Middle frontal gyrus (tissue), 1 donor: Measurements from ENCODE around the gene OXSR1.
"Not testable (repeated sequence)": the region's sequence is repeated elsewhere in the genome, so short reads cannot be mapped to it uniquely, and the experiment has no call there.

Source experiments
- DNase-seq: peaks from one replicate; pipeline ENCODE4 v3.0.0-alpha.2; 2015; ENCODE audit warnings: low spot score; ENCODE audit errors: extremely low spot score

Gene OXSR1

DNA sequence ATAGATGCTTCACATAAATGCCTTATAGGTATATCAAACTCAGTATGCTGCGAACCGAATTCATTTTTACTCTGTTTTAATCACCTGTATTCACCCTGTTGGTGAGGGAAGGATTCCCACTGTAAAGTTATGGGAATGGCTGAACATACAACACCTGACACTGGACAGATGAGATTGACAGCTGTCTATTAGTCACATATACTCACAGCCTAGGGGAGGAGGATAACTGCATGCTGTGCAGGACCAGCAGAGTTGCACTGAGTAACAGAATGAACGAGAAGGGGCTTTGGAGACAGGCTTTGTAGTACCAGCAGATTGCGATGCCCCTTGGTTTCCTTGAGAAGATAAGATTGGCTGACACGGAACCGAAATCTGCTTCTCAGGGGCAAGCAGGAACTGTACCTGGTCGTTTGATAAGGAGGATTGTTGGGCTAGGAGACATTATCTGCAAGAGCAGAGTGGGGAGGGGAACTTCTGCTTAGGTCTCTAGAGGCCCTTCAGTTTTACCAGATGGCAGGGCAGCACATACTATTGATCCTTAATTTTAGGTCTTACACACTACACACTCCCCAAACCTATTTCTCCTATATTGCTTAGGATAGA lies 56.8 kb downstream of the OXSR1 start:
- DNase-seq: no peak

DNA sequence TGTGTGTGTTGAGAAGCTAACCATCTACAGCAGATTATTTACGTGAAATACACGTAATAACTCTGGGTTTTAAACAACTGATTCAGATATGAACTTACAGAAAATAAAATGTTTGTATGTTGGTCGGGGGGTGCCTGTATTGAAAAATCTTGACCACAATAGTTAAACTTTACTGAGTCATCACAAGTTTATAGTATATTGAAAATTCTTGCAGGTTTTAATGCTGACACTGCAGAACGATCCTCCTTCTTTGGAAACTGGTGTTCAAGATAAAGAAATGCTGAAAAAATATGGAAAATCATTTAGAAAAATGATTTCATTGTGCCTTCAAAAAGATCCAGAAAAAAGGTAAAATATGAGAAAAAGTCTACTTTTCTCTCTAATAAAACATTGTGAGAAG lies 59.0 kb downstream of the OXSR1 start:
- DNase-seq: no peak

DNA sequence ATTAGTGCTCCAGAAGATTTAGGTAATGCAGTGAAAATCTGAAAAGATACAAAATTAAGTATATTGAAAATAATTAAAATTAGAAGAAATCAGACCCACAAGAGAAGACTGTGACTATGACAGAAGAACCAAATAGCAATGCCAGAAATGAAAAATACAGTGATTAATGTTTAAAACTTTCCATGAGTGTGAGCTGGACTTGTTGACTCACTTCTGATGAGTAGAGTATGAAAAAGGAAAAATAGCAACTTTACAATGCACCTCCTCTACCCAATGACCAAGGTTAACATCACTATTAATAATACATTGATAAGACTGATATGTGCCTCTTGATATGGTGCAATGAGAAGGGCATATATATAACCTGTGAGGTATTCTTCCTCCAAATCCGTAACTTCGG lies 60.9 kb downstream of the OXSR1 start:
- DNase-seq: no peak

DNA sequence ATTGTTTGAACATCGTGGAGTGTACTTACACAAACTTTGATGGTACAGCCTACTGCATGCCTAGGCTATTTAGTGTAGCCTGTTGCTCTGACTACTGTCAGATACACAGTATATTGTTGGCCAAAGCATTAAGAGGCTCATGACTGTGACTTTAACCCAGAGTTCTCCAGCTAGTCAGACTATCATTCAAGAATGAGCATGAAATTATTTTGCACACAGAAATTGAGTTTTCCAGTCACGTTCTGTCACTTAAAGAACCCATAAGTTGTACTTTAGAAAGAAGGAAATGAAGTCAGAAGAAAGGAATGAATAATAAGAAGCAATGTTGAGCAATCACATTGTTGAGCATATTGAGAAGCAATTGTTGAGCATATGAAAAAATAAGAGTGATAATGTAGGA lies 62.7 kb downstream of the OXSR1 start:
- no peak for DNase-seq

DNA sequence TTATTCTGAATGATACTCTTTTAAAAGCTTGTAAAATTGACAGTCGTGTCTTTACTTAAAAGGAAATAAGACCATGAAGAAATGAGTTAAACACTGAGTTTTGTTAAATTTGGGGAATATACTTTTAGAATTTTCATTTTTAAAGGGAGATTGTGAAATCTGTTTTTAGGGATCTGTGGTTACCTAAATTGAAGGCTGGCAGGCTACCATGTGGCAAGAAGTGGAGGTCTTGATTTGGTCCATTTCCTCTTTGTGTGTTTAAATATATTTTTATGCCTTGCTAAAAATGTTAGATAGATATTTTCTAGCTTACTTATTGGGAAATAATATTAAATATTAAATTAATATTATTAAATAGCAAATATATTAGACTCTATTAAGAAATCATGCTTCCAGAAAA lies 63.7 kb downstream of the OXSR1 start:
- DNase-seq: no peak

DNA sequence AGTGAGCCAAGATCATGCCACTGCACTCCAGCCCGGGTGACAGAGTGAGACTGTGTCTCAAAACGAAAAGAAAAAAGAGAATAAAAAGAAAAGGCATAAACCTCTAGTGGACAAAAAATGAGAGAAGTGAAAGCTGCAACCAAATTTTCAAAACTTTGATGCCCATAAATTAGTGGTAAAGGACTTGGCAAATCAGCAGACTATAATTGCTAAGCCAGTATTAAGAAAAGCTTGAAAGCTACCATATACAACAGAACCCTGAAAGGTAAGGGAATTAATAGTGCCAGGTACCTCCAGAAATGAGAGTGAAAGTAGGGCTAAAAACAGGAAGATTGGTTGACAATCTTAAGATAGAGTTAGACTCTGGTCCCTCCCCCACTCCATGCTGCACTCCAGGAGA lies 67.4 kb downstream of the OXSR1 start:
- DNase-seq: no peak

DNA sequence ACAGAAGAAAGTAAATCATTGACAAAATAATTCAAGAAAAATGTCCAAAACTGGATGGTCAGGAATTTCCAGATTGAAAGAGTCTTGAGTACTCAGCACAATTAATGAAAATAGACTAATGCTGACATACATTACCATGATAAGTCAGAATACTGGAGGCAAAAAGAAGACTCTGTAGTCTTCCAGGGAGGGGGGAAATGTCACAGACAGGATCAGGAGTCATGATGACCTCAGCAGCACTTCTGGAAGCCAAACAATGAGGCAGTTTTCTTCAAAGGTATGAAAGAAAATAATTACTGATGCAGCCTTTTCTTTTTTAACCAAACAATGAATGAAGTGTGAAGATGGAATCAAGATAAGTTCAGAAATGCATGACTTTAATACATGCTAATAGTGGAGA lies 70.1 kb downstream of the OXSR1 start:
- DNase-seq: no peak

DNA sequence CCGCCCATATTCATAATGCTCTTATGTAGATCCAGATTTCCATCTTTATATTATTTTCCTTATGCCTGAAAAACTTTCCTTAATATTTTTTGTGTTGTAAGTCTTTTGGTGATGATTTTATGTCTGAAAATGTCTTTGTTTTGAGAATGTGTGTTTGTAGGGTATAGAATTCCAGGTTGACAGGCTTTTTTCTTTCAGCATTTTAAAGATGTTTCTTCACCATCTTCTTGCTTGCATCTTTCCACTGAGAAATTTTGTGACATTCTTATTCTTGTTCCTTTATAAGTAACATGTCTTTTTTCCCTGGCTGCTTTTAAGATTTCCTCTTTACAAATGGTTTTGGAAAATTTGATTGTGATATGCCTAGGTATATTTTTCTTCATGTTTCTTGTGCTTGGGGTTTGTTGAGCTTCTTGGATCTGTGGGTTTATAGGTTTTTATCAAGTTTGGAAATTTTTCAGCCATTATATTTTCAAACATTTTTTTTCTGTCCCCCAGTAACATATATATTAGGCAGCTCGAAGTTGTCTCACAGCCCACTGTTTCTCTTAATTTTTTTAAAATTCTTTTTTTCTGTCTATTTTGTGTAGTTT lies 73.2 kb downstream of the OXSR1 start:
- DNase-seq: no peak

DNA sequence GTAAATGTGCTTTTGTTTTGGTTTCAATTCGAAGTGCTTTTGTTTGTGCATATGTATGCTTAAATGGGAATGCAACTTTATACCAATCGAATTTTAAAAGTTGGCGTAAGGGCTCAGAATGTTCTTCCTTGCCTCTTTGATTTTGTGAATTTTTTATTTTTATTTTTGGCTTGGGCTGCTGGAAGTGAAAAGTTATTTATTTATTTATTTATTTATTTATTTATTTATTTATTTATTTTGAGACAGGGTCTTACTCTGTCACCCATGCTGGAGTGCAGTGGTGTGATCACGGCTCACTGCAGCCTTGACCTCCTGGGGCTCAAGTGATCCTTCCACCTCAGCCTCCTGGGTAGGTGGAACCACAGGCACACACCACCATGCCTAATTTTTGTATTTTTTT lies 77.5 kb downstream of the OXSR1 start:
- DNase-seq: not testable (repeated sequence)

DNA sequence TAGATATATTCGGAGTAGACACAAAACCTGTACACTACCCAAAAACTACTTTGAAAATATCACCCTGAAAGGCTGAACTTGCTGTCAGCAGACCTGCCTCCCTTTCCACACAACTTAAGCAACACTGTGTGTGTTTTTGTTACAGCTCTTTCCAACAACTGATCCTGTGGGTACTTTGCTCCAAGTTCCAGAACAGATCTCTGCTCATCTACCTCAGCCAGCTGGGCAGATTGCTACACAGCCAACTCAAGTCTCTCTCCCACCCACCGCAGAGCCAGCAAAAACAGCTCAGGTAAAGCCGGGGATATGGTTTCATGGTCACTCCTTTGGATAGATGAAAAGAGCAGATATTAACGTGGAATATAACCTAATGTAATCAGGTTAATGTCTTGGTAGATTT lies 80.6 kb downstream of the OXSR1 start:
- DNase-seq: no peak

DNA sequence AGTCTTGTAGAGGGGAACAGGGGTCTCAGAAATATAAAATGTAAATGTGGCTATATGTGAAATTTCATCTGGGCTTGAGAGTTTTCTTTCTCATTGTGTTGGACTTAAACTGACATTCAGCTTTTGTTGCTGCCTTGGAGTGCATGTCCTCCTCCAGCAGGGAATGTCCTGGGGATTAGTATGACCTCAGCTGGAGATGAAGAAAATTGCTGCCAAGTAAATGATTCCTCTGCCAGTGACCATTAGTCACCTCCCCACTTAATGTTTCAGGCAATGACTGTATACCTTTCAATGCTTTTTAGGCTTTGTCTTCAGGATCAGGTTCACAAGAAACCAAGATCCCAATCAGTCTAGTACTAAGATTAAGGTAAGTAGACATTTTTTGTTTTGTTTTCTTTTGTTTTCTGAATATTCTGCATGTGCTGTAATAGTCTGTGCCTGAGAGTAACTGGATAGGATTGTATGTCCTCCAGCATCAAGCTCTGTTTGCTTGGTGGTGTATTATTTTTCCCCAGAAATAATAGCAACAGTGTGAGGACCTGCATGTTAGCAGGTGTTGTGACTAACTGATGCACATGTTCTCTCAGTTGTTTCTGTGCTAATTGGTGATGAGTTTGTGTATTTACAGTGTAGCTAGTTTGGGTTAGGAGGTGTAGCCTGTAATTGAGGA lies 82.2 kb downstream of the OXSR1 start:
- DNase-seq: no peak

DNA sequence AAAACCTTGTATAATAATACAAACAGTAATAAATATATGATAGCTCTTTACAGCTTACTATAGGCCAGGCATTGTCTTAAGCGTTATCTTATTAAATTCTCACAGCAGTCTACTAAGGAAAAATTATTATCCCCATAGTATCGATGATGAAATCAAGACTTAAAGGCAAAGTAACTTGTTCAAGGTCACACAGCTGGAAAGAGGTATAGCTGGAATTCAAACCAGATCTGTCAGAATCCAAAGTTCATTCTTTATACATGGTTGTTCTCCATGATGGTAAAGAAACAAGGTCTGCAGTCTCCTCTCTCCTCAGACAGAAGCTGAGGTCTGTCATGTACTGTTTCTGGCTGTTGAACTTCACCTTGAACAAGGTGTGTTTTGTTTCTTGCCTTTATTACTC lies 84.9 kb downstream of the OXSR1 start:
- no peak for DNase-seq

DNA sequence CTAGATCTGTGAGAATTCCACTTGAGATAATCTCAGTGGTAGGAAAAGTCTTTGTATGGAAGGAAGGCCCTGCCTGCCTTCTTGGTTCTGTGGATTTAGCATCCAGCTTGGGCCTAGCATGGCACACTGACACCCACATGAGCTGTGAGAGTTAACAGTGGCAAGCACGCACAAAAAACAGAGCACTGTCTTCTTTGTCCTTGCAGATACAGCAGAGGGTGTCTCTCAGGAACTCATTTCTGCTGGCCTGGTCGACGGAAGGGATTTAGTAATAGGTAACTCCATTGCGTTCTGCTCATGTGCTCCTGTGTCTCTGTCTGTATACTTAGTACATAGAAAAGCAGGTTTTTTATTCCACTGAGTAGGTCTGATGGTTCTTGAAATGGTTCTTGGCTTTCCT lies 85.9 kb downstream of the OXSR1 start:
- DNase-seq: no peak

DNA sequence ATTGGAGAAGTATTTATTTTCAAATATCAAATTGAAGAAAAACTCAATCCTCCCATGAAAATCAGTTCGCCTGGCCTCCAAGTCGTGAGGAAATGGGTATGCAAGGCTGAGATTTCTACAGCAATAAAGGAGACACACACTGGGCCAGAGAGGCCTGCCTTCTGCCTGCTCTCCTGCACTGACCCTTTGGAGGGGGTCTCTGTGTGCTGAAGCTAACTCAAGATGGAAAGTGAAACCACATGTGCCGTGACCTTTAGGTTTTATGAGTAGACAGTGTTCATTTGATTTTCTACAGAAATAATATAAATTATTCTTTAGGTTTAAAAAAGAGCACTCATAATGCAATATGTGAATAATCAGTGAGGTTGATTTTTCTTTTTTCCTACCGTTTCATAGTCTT lies 88.4 kb downstream of the OXSR1 start:
- DNase-seq: no peak

DNA sequence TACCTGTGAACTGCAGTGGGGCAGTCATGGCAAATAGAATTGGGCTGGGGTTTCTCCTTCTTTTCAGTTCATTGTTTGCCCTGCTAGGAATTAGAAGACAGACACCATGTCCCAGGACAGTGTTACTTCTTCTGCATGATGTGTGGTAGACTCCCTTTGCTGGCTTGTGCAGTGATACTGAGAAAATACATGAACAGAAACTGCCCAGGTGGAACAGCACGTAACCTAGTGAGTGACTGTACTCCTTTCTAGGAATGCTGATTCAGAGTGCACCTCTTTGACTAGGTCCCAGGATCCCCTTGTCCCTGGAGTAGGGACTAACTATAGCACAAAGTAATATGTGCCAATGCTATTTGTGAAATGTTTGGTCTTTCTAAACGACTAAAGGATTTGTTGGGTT lies 89.5 kb downstream of the OXSR1 start:
- no peak for DNase-seq

DNA sequence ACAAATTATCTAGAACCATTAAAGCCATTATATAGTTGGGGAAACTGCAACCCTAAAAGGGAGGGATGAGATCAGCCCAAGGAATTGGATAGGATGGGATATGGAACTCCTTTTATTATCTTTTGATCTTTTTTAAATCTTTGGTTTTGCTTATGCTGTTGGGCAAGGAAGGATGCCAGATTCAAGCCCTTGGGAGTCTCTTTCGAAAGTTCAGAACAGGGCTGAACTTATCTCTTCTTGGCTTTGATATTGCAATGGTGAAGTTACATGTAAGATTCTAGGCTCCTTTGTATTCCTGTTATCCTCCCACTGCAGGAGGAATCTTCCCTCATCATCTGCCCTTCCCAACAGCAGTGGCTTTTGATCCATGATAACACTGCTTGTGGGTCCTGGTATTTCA lies 90.3 kb downstream of the OXSR1 start:
- no peak for DNase-seq

DNA sequence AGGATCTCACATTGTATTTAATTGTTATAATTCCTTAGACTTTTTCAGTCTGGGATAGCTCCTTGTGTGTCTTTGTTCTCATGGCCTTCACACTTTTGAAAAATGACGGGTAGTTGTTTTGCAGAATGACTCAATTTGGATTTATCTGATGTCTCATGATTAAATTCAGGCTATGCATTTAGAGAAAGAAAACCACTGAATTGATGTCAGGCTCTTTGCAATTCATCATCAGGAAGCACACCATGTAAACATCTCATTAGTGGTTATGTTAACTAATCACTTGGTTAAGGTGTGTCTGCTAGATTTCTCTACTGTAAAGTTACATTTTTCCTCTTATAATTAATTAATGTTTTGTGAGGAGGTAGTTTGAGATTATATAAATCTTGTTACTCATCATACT lies 92.2 kb downstream of the OXSR1 start:
- DNase-seq: no peak

DNA sequence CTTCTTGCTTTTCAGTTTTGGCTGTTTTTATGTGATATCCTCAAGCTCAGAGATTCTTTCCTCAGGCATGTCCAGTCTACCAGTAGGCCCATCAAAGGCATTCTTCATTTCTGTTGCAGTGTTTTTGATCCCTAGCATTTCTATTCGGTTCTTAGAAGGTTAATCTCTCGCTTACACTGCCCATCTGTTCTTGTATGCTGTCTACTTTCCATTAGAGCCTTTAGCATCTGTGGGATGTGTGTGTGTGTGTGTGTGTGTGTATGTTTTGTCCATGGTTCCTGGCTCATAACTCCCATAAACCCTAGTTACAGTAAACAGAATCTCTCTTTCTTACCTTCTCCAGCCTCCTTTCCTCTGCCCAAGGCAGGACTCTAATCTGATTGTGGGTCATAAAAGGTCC lies 95.1 kb downstream of the OXSR1 start:
- DNase-seq: no peak

DNA sequence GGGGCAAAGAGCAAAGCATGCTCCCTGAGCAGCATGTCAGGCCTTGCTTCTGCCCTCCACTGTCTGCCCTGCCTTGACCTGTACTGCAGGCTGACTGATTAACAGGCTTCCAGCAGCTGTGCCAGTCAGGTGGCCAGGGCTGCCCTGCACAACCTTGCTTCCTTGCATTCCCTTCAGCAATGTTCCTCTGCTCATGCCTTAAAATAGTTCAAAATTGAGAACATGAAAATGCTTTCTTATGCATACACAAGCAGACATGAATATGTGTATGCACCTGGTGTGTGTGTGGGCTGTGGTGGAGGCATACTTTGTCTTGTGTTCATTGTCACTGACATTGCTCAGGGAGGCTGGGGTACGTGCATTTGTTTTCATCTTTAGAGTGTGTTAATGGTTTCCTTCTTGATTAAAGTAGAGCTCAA lies 99.0 kb downstream of the OXSR1 start:
- no peak for DNase-seq

DNA sequence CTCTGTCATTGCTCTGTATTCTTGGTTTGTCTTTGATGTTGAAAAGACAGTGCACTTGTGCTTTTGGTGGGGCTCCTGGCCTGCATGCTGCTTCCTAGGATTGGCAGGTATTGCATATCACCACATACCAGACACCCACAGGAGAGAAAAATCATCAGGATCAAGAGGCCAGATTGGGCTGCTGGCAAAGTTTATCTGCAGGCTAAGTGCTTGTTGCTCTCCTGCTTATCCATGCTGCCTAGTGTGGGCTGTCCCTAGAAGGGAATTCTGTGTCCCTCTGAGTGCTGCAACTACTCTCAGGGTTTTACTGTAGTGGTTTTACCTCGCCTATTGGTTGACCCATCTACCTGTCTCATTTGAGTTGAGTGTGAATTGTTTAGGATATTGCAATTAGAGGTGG lies 99.4 kb downstream of the OXSR1 start:
- no peak for DNase-seq

DNA sequence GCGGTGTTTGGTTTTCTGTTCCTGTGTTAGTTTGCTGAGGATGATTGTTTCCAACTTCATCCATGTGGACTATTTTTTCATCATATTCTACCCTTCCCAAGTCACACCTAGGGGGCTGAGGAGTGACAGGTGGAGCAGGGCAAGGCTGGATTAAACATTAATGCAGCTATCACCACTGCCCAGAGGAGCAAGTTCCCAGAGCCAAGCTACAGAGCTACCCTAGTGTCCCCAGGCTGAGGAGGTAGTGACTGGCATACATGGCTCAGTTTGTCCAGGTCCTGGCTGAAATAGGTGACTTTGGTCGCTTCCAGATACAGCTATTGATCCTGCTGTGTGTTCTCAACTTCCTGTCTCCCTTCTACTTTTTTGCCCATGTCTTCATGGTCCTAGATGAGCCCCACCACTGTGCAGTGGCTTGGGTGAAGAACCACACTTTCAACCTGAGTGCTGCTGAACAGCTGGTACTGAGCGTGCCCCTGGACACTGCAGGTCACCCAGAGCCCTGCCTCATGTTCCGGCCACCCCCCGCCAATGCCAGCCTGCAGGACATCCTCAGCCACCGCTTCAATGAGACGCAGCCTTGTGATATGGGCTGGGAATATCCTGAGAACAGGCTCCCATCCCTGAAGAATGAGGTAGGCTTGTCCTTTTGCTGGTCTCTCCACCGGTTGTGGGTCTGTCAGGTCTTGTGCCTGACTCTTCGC lies 100.4 kb downstream of the OXSR1 start, which contains the start of gene SLC22A13:
Gene SLC22A13, plus strand, starts transcription at position 209 of the 704 bp plus-strand sequence. Its CDS starts 49 bp downstream, at position 258.
- no peak for DNase-seq

DNA sequence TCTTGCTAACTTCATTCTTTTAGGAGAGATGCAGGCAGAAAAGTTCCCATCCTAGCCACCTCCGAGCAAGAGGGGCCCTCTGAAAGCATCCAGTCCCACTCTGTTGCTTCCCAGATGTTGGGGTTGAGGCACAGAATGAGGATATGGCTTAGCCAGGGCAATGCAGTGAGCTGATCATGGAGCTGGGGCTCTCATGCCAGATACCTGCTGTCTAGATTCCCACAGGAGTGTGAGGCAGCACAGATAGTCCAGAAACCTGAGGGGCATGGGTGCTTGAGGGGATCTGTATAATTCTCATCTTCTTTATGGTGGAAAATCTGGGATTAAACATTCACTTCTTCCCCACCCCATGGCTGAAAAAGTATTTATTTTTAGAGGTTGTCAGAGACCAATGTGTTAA lies 101.5 kb downstream of the OXSR1 start:
- DNase-seq: no peak
